Heart right ventricle (tissue), 16 donors: ENCODE data around the gene DBP. TPM values are rescaled to one million over a fixed set of nuclear protein-coding genes. Genes with fewer than 3 reads are reported as not detected.

ENCODE experiments used
- ATAC-seq, 8 donors: fragments of 200-7000 bp; cut with Tn5 transposase; one replicate each; pipeline ENCODE4 v1.9.1; 2020; ENCODE audit warnings: mild to moderate bottlenecking in 8 of 8, moderate library complexity in 8 of 8, moderate number of reproducible peaks in 1 of 8
- DNase-seq, 2 donors: peaks; one replicate each; pipeline ENCODE4 v3.0.0-alpha.2; 2020
- H3K27ac ChIP-seq, 10 donors: fragments of 200-600 bp; sonication (generic) in 2 of 10; one replicate each; pipeline versions ENCODE4 v1.5.0 to v1.8.0; 2020 to 2022; ENCODE audit warnings: mild to moderate bottlenecking in 3 of 10
- H3K27me3 ChIP-seq, 7 donors: fragments of 200-600 bp; one replicate each; pipeline ENCODE4 v1.8.0; 2021 to 2022; ENCODE audit warnings: mild to moderate bottlenecking in 2 of 7
- H3K36me3 ChIP-seq, 9 donors: fragments of 200-600 bp; sonication (generic) in 1 of 9; one replicate each; pipeline versions ENCODE4 v1.5.0 to v1.8.0; 2020 to 2022; ENCODE audit warnings: mild to moderate bottlenecking in 2 of 9
- H3K4me1 ChIP-seq, 9 donors: fragments of 200-600 bp; sonication (generic) in 1 of 9; one replicate each; pipeline versions ENCODE4 v1.5.0 to v1.8.0; 2020 to 2022; ENCODE audit warnings: mild to moderate bottlenecking in 4 of 9
- H3K4me3 ChIP-seq, 10 donors: fragments of 200-600 bp; sonication (generic) in 2 of 10; one replicate each; pipeline versions ENCODE4 v1.5.0 to v1.8.0; 2020 to 2022; ENCODE audit warnings: mild to moderate bottlenecking in 7 of 10, moderate library complexity in 2 of 10
- H3K9me3 ChIP-seq, 11 donors: fragments of 200-600 bp in 10 of 11; sonication (generic) in 2 of 11; one replicate each; pipeline versions ENCODE4 v1.5.0 to v1.8.0; 2013 to 2022; ENCODE audit warnings: mild to moderate bottlenecking in 2 of 11, control low read depth in 1 of 11, moderate library complexity in 1 of 11
- WGBS, 2 donors: extraction: QIAGEN DNeasy Blood & Tissue Kit; methylation state at CpG; one replicate each; pipeline ENCODE4 v1.1.7; 2013; ENCODE audit warnings: inconsistent platforms in 1 of 2; 5-methylcytosine and 5-hydroxymethylcytosine counted together
- intact Hi-C, 10 donors: fragments of 100-400 bp; cut with DNase I; formaldehyde crosslinking; loops; one replicate each; pipeline versions ENCODE4 v1.11.1 to v1.14.2; 2022
- polyA plus RNA-seq, 2 donors: library from polyadenylated mRNA; stranded (reverse); fragments of 200-250 nt; gene quantifications; one replicate each; pipeline ENCODE4 v1.2.3, GENCODE V29; 2013
- total RNA-seq, 10 donors: library from RNA; stranded (reverse); fragmentation: NEBNext Ultra II Directional in 3 of 10; extraction: Animal tissue kit (Norgen Biotek cat#: 25700) in 3 of 10; gene quantifications; one replicate each; pipeline versions ENCODE4 v1.2.1 to v1.2.4, GENCODE V29; 2021 to 2023
- TF ChIP-seq, protein P1 (sequence below), 9 donors: fragments of 200-600 bp; sonication (generic) in 2 of 9; IDR thresholded peaks; one replicate each; pipeline versions ENCODE4 v1.5.0 to v1.8.0; 2021 to 2022; ENCODE audit warnings: antibody characterized with exemption in 9 of 9, mild to moderate bottlenecking in 5 of 9, moderate library complexity in 1 of 9
- donor health status: Arrhythmogenic right ventricular cardiomyopathy.
- donor health status: ischemic (EF 13 %, LVEDD 7.1; RV severe dilation, severe dysfunction).
- donor health status: healthy with polysubstance abuse.
- donor health status: DM: no; HTN: yes; CAD: no.
- donor health status: DM: no; HTN: no; CAD: no.
- donor health status: ischemic (EF 25% LVEDD 6.9; RV normal size, moderate dysfunction).
- donor health status: ischemic (EF 25% LVEDD 5.7; RV mildly dilated, moderate dysfunction).
- donor health status: healthy.
- donor health status: DM: yes; HTN: yes; CAD: no.
- donor health status: Ischemic cardiomyopathy.
- donor health status: ischemic (EF 35%, LVEDD 5.7; RV mildly dilated, moderate dysfunction).
- donor health status: nonischemic (EF 11% LVEDD 7.7; RV severe dilation, severe dysfunction).
- donor health status: DM: yes; HTN: yes; CAD: no.
- donor health status: PGD.
- donor health status: ischemic (EF 29% LVEDD 5.4; RV normal size, mild dysfunction).
- donor health status: nonischemic (EF 23%, LVEDD 6.1; RV moderate dilation, normal function).

DBP gene
- total and polyA plus RNA-seq, 12 donors, result 2.4 to 30.0 (median 12.2) TPM

DNA sequence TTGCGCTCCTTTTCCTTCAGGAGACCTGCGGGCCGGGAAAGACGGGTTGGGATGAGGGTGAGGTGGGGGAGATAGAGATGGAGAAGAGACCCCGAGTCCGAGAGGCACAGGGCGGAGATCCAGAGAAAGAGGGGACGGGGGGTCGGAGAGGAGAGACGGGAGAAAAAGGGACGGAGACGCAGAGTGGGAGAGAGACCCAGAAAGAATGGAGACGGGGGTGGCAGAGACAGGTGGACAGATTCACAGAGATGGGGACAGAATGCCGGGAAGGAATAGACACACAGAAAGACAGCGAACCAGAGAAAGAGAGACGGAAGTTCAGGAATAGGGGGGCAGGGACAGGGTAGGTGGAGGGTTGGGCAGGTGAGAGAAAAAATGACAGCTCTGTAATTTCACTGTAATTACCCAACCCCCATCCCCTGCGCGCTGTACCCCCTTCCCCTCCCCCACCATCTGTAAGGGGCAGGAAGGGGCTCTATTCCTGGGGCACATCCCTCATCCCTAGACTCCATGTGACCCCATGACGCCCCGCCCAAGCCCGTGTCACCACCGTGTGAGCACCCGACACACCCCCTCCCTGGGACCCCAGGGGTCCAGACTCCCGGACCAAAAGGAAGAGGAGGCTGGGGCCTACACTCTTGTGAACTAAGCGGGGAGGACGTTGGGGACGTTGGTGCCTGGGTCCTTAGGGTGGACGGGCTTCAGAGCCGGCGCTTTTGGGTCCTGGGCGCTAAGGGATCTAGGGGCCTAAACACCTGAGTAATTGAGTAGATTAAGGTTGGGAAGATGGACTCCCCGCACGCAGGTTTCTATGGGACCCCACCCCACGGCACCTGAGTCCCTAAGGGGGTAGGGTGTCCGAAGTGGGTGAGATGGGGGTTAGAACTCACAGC, 967 bp downstream of the DBP start:
- Histone ChIP-seq H3K4me1 (peaks cover 19 to 64% (median 51%) of the 10 kb centered on the region in 9 donors), H3K9me3 (no peaks in the 10 kb centered on the region)

DNA sequence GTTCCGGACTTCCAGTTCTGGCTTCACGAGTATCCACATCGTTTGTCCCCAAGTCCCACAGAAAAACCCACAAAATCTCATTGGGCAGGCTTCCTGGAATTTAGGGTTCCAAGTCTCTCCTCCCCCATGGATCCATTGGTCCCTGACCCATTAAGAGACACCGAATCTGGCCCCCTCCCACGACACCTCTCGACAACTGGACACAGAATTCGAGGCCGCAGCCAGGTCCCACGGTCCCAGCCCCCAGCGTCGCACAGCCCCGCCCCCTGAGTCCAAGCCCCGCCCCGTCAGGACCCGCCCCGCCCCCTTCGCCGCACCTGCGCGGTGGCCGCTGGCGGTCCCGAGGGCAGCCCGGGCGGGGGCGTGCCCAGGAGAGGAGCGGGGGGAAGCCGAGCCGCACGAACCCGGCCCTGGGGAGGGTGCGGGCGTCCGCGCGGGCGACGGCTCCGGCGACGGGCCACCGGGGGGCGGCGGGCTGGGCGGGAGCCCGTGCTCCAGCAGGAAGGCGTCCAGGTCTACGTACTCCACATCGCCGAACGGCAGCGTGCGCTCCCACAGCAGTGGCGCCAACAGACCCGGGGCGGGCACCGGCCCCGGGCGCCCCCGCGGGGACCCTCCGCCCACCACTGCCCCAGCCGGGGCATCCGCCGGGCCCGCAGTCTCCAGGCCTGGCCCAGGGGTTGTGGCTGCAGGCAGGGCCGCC, 1.8 kb downstream of the DBP start:
- DNase-seq (peak; percentile 76 to 78), ATAC-seq (peak; percentile 27 to 48 (median 38))
- no peaks in the 10 kb centered on the region for H3K27me3 ChIP-seq
- 1 to 2% methylated on average over 50 to 66 of the region's 67 CpGs for WGBS, 2 donors
- peaks cover 0 to 30% (median 3%) of the 10 kb centered on the region in 9 donors for H3K36me3 ChIP-seq
- H3K9me3 ChIP-seq, result no peaks in the 10 kb centered on the region
- H3K27ac ChIP-seq, result peak overlapping the region; percentile 67 to 98 (median 96)
- TF ChIP-seq, protein P1, sequence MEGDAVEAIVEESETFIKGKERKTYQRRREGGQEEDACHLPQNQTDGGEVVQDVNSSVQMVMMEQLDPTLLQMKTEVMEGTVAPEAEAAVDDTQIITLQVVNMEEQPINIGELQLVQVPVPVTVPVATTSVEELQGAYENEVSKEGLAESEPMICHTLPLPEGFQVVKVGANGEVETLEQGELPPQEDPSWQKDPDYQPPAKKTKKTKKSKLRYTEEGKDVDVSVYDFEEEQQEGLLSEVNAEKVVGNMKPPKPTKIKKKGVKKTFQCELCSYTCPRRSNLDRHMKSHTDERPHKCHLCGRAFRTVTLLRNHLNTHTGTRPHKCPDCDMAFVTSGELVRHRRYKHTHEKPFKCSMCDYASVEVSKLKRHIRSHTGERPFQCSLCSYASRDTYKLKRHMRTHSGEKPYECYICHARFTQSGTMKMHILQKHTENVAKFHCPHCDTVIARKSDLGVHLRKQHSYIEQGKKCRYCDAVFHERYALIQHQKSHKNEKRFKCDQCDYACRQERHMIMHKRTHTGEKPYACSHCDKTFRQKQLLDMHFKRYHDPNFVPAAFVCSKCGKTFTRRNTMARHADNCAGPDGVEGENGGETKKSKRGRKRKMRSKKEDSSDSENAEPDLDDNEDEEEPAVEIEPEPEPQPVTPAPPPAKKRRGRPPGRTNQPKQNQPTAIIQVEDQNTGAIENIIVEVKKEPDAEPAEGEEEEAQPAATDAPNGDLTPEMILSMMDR (IDR thresholded peaks at IDR 0.05), result no peak
- peaks cover 19 to 72% (median 59%) of the 10 kb centered on the region in 9 donors for H3K4me1 ChIP-seq
- peak overlapping the region; percentile 15 to 92 (median 75) for H3K4me3 ChIP-seq
- intact Hi-C loops, result loop anchor here in 3 of 10 donors (5.0 to 10.0 kb wide), 2 partner anchors 329 to 522 kb away; partner anchors contain the start of genes FTL (in 2 of the 3), HRC (in 1 of the 3) and TRPM4 (in 1 of the 3)

More for the DNA sequence above, 967 bp downstream of the DBP start:
- peak overlapping the region; percentile 67 to 98 (median 96) for H3K27ac ChIP-seq
- peak in 1 of 2 donors; percentile 69 for DNase-seq
- peak overlapping the region; percentile 15 to 92 (median 75) for H3K4me3 ChIP-seq
- WGBS, 2 donors, result 1% methylated on average over 35 of the region's 35 CpGs
- H3K27me3 ChIP-seq, result no peaks in the 10 kb centered on the region
- peaks cover 0 to 23% (median 3%) of the 10 kb centered on the region in 9 donors for H3K36me3 ChIP-seq
- intact Hi-C loops, result loop anchor here in 3 of 10 donors (5.0 to 10.0 kb wide), 2 partner anchors 329 to 521 kb away; partner anchors contain the start of genes FTL (in 2 of the 3), HRC (in 1 of the 3) and TRPM4 (in 1 of the 3)
- peak in 1 of 8 donors; percentile 1 for ATAC-seq
- TF ChIP-seq, protein P1 (IDR thresholded peaks at IDR 0.05), result no peak

DNA sequence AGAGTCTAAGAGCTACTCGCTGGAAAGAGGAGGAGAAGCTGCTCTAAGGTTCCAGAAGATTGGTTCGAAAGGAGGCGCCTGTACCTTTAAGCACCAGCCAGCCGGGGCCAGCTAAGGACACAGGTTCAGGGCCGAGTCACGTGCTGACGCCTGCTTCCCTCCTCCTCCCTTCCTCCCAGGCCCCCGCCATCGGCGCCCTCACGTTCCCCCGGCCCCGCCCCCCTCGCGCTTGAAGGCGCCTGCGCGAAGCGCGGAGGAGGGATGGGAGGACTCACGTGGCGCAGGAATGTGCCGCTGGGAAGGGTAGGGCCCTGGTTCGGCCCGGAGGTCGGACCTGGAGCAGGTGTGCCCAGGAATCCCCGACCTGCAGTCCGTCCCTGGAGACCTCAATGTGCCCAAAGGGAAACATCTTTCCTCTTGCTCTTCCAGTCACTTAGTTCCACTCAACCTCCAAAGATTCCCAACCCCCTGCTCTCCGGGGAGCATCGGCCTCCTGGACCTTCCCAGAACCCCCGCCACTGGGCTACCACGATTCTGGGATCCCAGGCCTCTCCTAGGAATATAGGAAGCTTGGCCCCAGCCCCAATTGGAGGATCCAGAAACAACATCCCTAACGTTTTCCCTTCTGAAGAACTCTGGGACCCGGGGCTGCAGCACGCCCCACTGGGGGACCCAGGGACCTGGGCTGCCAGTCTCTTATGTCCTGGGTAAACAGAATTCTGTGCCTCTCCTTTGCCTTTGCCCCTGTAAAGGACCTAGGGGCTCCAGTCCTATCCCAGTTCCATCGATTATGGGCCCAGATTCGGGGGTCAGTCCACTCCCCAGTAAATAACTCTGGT, 2.5 kb downstream of the DBP start:
- 5 to 6% methylated on average over 37 of the region's 37 CpGs for WGBS, 2 donors
- TF ChIP-seq, protein P1 (IDR thresholded peaks at IDR 0.05), result no peak
- ATAC-seq, result peak; percentile 41 to 66 (median 56)
- H3K27ac ChIP-seq, result peak overlapping the region; percentile 67 to 98 (median 96)
- peaks cover 19 to 79% (median 65%) of the 10 kb centered on the region in 9 donors for H3K4me1 ChIP-seq
- H3K4me3 ChIP-seq, result peak overlapping the region in 9 of 10 donors; percentile 60 to 92 (median 76)
- H3K27me3 ChIP-seq, result no peaks in the 10 kb centered on the region
- peaks cover 0 to 38% (median 3%) of the 10 kb centered on the region in 9 donors for H3K36me3 ChIP-seq
- H3K9me3 ChIP-seq, result no peaks in the 10 kb centered on the region
- intact Hi-C loops, result loop anchor here in 3 of 10 donors (5.0 to 10.0 kb wide), 2 partner anchors 330 to 523 kb away; partner anchors contain the start of genes FTL (in 2 of the 3), HRC (in 1 of the 3) and TRPM4 (in 1 of the 3)
- DNase-seq, result peak; percentile 97
